Brain microvascular endothelial cell (primary cell): ENCODE results near the gene ADAMTS14.
A peak's percentile ranks its signal among the peaks of the same experiment; 100 is the strongest.
"Not testable (repeated sequence)": the region's sequence is repeated elsewhere in the genome, so short reads cannot be mapped to it uniquely, and the experiment has no call there.

ENCODE experiments used
- DNase-seq: peaks from one replicate; pipeline ENCODE4 v3.0.0-alpha.2; 2020
- H3K27ac ChIP-seq: fragments of 250-450 bp; sonication (Bioruptor Pico); 2 replicates; pipeline ENCODE4 v1.5.1; 2020; ENCODE audit warnings: mild to moderate bottlenecking, moderate library complexity
- H3K27me3 ChIP-seq: fragments of 250-450 bp; sonication (Bioruptor Pico); replicated peaks from 2 replicates; pipeline ENCODE4 v1.5.1; 2020; ENCODE audit warnings: mild to moderate bottlenecking
- H3K36me3 ChIP-seq: fragments of 250-450 bp; sonication (Bioruptor Pico); replicated peaks from 2 replicates; pipeline ENCODE4 v1.5.1; 2020; ENCODE audit warnings: mild to moderate bottlenecking
- H3K4me3 ChIP-seq: 2 replicates; pipeline ENCODE4 v1.5.1; 2011; ENCODE audit warnings: low read depth, mild to moderate bottlenecking, control low read depth, low read length, moderate library complexity
- in situ Hi-C: cut with HindIII; loops from 2 replicates; pipeline ENCODE4 v1.10.0; 2017; ENCODE audit warnings: low sequenced_read_pairs, low pct_ligation_motif_present
- TF ChIP-seq, protein P1 (sequence below): IDR thresholded peaks from 2 replicates; pipeline ENCODE4 v1.5.1; 2011; ENCODE audit warnings: low read depth, mild to moderate bottlenecking, moderate library complexity, low read length, control low read depth, inconsistent platforms; ENCODE audit errors: missing control alignments

The ADAMTS14 gene

DNA sequence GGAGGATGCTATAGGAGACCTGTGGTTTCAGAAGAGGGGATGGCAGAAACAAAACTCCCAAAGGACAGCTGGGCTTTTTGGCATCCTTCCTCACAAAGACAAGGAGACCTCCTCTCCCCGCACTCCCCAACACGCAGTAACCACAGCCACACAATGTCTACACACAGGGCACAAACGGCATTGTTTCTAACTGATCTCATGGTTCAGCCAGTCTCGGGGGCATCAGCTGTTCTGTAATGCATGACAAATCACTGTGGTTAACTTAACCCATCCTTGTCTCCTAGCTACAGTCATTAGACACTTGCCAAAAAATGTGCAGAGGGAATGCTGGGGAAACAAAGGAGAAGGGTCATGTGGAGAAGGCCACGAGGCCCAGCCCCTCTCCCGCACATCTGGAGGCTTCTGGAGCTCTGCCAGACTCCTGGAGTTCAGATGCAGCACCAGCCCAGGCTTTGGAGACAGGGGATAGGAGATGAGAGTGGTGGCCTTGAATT lies 7.6 kb upstream of the ADAMTS14 start:
- TF ChIP-seq, protein P1, sequence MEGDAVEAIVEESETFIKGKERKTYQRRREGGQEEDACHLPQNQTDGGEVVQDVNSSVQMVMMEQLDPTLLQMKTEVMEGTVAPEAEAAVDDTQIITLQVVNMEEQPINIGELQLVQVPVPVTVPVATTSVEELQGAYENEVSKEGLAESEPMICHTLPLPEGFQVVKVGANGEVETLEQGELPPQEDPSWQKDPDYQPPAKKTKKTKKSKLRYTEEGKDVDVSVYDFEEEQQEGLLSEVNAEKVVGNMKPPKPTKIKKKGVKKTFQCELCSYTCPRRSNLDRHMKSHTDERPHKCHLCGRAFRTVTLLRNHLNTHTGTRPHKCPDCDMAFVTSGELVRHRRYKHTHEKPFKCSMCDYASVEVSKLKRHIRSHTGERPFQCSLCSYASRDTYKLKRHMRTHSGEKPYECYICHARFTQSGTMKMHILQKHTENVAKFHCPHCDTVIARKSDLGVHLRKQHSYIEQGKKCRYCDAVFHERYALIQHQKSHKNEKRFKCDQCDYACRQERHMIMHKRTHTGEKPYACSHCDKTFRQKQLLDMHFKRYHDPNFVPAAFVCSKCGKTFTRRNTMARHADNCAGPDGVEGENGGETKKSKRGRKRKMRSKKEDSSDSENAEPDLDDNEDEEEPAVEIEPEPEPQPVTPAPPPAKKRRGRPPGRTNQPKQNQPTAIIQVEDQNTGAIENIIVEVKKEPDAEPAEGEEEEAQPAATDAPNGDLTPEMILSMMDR = no peak
- H3K36me3 ChIP-seq = no peaks in the 10 kb centered on the region
- H3K4me3 ChIP-seq = no peak overlapping the region
- in situ Hi-C loops = loop anchor here (25.0 kb wide), 1 partner anchor 102 kb away; no protein-coding TSS in a partner anchor
- peak; percentile 99 for DNase-seq
- H3K27me3 ChIP-seq = no peaks in the 10 kb centered on the region
- H3K27ac ChIP-seq = peak overlapping the region; percentile 82

DNA sequence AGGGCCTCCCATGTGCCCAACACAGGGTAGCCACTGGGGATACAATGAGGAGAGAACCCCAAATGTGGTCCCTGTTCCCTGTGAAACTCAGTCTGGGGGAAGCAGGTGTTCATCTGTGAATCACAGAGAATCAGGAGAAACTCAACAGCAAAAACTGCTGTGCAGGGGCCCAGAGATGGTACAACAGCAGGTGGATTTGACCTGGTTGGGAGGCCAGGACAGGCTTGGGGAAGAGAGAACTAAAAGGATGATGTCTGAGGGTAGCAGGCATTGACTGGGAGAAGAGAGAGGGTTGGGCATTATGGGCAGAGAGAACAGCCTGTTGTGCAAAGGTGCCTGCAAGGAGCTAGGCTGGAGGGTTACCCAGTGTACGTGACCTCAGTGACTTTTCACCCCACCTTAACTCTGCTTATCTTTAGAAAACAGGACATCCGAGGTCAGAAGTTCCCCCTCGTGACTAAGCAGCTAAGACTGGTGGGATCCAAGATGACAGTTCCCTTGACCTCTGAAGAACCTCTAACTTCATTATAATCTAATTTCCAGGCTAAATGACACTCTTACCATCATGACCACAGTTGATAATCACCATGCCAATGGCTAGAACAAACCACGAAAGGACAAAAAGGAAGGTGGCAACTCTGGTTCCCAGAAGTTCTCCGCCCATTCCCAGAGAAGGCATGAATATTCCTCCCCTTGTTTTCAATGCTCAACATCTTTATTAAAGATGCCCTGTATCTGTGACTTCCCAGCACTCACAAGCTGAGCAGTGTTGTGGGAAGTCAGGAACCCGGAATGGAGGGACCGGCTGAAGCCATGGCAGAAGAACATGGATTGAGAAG lies 5.1 kb upstream of the ADAMTS14 start:
- no peak for DNase-seq
- Histone ChIP-seq H3K36me3 (no peaks in the 10 kb centered on the region), H3K4me3 (no peak overlapping the region), H3K27ac (no peak overlapping the region), H3K27me3 (no peaks in the 10 kb centered on the region)
- in situ Hi-C loops = loop anchor here (25.0 kb wide), 1 partner anchor 105 kb away; no protein-coding TSS in a partner anchor
- TF ChIP-seq, protein P1 = no peak

GRCh38 chr10:70667818-70668217 lies 4.5 kb upstream of the ADAMTS14 start:
- in situ Hi-C loops = loop anchor here (25.0 kb wide), 1 partner anchor 106 kb away; no protein-coding TSS in a partner anchor
- H3K27ac ChIP-seq, H3K27me3 ChIP-seq: not testable (repeated sequence)

GRCh38 chr10:70668454-70668970 lies 3.8 kb upstream of the ADAMTS14 start:
- peak; percentile 57 for DNase-seq
- in situ Hi-C loops = loop anchor here (25.0 kb wide), 1 partner anchor 106 kb away; no protein-coding TSS in a partner anchor

More at GRCh38 chr10:70667818-70668217, 4.5 kb upstream of the ADAMTS14 start:
- H3K4me3 ChIP-seq, DNase-seq, H3K36me3 ChIP-seq: not testable (repeated sequence)

DNA sequence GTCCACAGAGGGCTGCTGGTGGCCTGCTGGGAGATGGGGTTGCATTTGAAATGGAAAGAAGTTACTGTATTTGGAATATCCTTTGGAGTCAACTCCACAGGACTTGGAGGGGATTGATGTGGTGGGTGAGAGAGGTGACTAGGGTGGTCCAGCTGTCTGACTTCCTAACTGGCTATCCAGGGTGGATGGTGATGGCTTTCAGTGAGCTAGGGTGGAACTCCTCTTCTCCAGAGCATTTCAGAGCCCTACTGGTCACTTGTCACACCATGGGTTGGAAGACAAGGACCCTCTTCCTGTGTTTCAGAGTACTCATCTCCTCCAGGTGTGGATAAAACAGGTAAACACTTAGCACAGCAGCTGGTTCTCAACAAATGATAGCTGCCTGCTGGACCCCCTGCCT lies 3.3 kb upstream of the ADAMTS14 start:
- H3K36me3 ChIP-seq = no peaks in the 10 kb centered on the region
- TF ChIP-seq, protein P1 = no peak
- H3K27ac ChIP-seq = no peak overlapping the region
- no peak overlapping the region for H3K4me3 ChIP-seq
- in situ Hi-C loops = loop anchor here (25.0 kb wide), 1 partner anchor 107 kb away; no protein-coding TSS in a partner anchor
- no peak for DNase-seq
- H3K27me3 ChIP-seq = no peaks in the 10 kb centered on the region

More at GRCh38 chr10:70668454-70668970, 3.8 kb upstream of the ADAMTS14 start:
- Histone ChIP-seq H3K36me3 (no peaks in the 10 kb centered on the region), H3K4me3 (no peak overlapping the region), H3K27ac (no peak overlapping the region), H3K27me3 (no peaks in the 10 kb centered on the region)
- TF ChIP-seq, protein P1 = no peak

DNA sequence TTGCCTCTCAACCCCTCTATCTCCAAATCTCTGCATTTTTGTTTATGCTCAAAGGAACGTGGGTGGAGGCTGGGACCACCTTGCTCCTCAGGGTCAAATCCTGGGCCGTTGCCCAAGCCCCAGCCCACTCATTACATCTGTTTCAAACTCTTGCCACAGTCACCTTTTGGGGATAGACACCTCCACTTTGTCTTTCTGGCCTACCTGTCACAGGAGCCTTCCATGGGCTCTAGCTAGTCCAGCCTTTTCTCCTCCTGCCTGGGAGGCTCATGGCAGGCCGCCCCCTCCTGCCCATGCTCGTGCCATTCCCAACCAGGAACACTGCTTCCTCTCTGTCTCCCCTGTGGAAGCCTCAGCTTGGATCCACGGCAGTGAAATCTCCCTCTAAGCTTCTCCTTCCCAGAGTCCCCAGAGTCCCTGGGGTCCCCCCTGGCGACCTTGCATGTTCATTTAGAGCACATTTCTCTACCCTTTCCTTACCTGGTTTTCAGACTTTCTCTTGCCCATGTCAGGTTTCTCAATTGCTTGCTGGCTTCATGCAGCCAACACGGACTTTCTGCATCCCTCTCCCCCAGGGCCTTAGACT lies 2.5 kb upstream of the ADAMTS14 start:
- DNase-seq = no peak
- no peak overlapping the region for H3K27ac ChIP-seq
- TF ChIP-seq, protein P1 = no peak
- H3K36me3 ChIP-seq = no peaks in the 10 kb centered on the region
- H3K27me3 ChIP-seq = no peaks in the 10 kb centered on the region
- H3K4me3 ChIP-seq = no peak overlapping the region
- in situ Hi-C loops = loop anchor here (25.0 kb wide), 1 partner anchor 108 kb away; no protein-coding TSS in a partner anchor
